IPS-18c (cell line): ENCODE measurements around the gene AK8.

Experiments
- H3K4me3 ChIP-seq: 2 replicates; pipeline ENCODE4 v1.7.0; 2013; ENCODE audit warnings: low read depth, mild to moderate bottlenecking, low read length, moderate library complexity; ENCODE audit not compliant: insufficient read depth
- H3K9me3 ChIP-seq: one replicate; pipeline ENCODE4 v1.6.1; 2013; ENCODE audit warnings: mild to moderate bottlenecking, low read length, moderate library complexity; ENCODE audit not compliant: control insufficient read depth, insufficient read depth

Gene AK8

GRCh38 chr9:132877824-132878694 lies at the start of gene AK8:
Gene AK8 (minus strand): TSS chr9:132878284. CDS start chr9:132878255, 29 bp downstream.
- Histone ChIP-seq H3K9me3 (no peaks in the 10 kb centered on the region), H3K4me3 (peak within 1 kb of the TSS; percentile 97)

- Histone ChIP-seq H3K9me3 (no peaks in the 10 kb centered on the region), H3K4me3 (no peak overlapping the region)
These were observed 49.6 kb upstream of the AK8 start for GRCh38 chr9:132927704-132928103.

GRCh38 chr9:132923346-132923902 lies 45.3 kb upstream of the AK8 start:
- no peaks in the 10 kb centered on the region for H3K9me3 ChIP-seq
- no peak overlapping the region for H3K4me3 ChIP-seq

- Histone ChIP-seq H3K4me3 (no peak overlapping the region), H3K9me3 (no peaks in the 10 kb centered on the region)
These were observed 41.7 kb upstream of the AK8 start for GRCh38 chr9:132919614-132920268.

- H3K4me3 ChIP-seq: no peak overlapping the region
- H3K9me3 ChIP-seq: peaks cover 2% of the 10 kb centered on the region
These were observed 36.8 kb upstream of the AK8 start for GRCh38 chr9:132914924-132915323.

- H3K4me3 ChIP-seq: no peak overlapping the region
- peaks cover 2% of the 10 kb centered on the region for H3K9me3 ChIP-seq
These were observed 34.0 kb upstream of the AK8 start for GRCh38 chr9:132912131-132912530.

GRCh38 chr9:132910376-132910775 lies 32.3 kb upstream of the AK8 start:
- H3K4me3 ChIP-seq: no peak overlapping the region
- H3K9me3 ChIP-seq: peaks cover 2% of the 10 kb centered on the region

- Histone ChIP-seq H3K4me3 (no peak overlapping the region), H3K9me3 (peaks cover 2% of the 10 kb centered on the region)
These were observed 31.2 kb upstream of the AK8 start for GRCh38 chr9:132909311-132909710.

GRCh38 chr9:132908635-132909034 lies 30.6 kb upstream of the AK8 start:
- Histone ChIP-seq H3K9me3 (peaks cover 2% of the 10 kb centered on the region), H3K4me3 (no peak overlapping the region)

- H3K4me3 ChIP-seq: no peak overlapping the region
- peaks cover 2% of the 10 kb centered on the region for H3K9me3 ChIP-seq
These were observed 27.6 kb upstream of the AK8 start for GRCh38 chr9:132905726-132906125.

- Histone ChIP-seq H3K4me3 (no peak overlapping the region), H3K9me3 (no peaks in the 10 kb centered on the region)
These were observed 25.7 kb upstream of the AK8 start for GRCh38 chr9:132903574-132904492.

- Histone ChIP-seq H3K4me3 (no peak overlapping the region), H3K9me3 (no peaks in the 10 kb centered on the region)
These were observed 24.1 kb upstream of the AK8 start for GRCh38 chr9:132901858-132902831.

- no peak overlapping the region for H3K4me3 ChIP-seq
These were observed 20.0 kb upstream of the AK8 start for GRCh38 chr9:132898051-132898450.

GRCh38 chr9:132896906-132897305 lies 18.8 kb upstream of the AK8 start:
- no peaks in the 10 kb centered on the region for H3K9me3 ChIP-seq
- no peak overlapping the region for H3K4me3 ChIP-seq

More at GRCh38 chr9:132898051-132898450, 20.0 kb upstream of the AK8 start:
- no peaks in the 10 kb centered on the region for H3K9me3 ChIP-seq

GRCh38 chr9:132896264-132896663 lies 18.2 kb upstream of the AK8 start:
- H3K4me3 ChIP-seq: no peak overlapping the region
- no peaks in the 10 kb centered on the region for H3K9me3 ChIP-seq
